GM12892 (cell line): ENCODE results near the gene MRTFB.

Experiments
- POLR2A ChIP-seq: IDR thresholded peaks from 2 replicates; pipeline ENCODE4 v1.6.1; 2011; ENCODE audit warnings: low read depth, low read length, control low read depth
- POLR2AphosphoS5 ChIP-seq: IDR thresholded peaks from 2 replicates; pipeline ENCODE4 v1.6.1; 2011; ENCODE audit warnings: low read depth, low read length, control low read depth

DNA sequence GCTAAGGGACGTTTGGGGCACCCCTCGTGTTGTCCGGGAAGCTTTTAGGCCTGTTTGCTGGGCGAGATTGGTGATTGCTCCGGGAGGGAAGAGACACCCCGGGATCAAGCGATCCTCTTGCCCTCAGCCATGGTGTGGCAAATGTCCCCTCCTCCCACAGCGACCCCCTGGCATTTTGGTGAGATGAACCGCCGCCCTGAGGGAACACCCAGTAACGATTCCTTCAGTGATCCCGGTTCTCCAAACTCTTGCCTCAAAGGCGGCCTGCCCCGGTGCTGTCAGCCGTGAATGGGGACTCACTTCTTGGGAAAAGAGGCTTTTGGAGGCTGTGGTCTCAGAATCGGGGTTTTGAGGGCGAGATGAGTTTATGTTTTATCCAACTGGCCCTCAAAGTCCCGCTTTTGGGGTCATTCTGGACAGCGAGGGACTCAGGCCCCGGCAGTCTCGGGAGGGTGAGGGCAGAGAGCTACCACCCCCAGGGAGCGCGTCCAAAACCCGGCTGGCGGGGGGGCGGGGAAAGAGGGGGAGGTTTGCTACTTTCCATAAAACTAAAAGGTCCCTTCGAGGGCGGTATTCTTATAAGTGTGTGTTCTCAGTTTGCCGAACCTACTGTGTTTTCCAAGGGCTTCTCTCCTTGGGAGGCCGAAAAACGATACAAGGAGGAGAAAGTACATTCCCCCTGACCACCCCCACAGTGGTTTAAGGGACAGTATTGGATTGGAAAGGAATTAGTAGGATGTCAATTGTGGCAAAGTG lies 232.7 kb downstream of the MRTFB start:
- no peak for TF ChIP-seq POLR2A
- TF ChIP-seq POLR2AphosphoS5: no peak
